HG03432 (cell line): ENCODE data around the gene CUL3.

Source experiments
- ATAC-seq: cut with Tn5 transposase; IDR thresholded peaks from one replicate; pipeline ENCODE4 v1.9.1; 2021; ENCODE audit warnings: mild to moderate bottlenecking, moderate library complexity; ENCODE audit not compliant: unreplicated experiment

The CUL3 gene

DNA sequence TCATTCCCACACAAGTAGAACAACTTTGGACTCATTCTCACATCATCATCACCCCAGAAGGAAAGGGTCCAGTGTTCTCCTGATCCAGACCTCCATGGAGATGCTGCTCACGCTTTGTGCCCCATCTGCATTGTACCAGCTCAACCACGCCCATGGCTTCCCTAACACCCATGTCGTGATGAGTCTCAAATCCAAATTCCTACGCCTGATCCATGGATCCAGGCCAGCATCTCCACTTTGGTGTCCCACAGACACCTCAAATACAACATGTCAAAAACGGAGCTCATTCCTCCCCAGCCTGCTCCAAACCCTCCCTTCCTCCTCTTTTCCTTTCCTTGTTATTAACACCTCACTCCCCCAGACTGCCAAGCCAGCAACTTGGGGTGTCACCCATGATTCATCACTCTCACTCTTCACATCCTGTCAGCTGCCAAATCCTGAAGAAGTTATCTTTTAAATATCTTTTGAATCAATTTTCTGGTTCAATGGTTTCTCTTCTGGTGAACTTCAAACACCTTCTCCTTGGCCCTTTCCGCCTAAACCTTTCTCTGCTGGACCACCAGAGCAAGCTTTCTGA, 153.1 kb downstream of the CUL3 start:
- no peak for ATAC-seq

DNA sequence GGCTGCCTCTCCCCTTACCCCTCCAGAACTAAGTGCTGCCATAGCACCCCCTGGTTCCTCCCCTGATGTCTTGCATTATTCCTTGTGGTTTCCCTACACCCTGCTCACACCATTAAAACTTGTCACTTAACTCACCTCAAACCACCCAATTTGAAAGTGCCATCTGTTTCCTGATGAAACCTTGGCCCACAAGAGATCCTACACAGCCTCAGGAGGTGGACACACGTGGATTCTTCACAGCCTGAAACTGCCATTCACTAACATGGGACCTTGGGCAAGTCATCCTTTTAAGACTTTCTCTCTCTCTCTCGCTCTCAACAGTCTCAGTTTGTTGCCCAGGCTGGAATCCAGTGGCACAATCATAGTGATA, 155.7 kb downstream of the CUL3 start:
- no peak for ATAC-seq

DNA sequence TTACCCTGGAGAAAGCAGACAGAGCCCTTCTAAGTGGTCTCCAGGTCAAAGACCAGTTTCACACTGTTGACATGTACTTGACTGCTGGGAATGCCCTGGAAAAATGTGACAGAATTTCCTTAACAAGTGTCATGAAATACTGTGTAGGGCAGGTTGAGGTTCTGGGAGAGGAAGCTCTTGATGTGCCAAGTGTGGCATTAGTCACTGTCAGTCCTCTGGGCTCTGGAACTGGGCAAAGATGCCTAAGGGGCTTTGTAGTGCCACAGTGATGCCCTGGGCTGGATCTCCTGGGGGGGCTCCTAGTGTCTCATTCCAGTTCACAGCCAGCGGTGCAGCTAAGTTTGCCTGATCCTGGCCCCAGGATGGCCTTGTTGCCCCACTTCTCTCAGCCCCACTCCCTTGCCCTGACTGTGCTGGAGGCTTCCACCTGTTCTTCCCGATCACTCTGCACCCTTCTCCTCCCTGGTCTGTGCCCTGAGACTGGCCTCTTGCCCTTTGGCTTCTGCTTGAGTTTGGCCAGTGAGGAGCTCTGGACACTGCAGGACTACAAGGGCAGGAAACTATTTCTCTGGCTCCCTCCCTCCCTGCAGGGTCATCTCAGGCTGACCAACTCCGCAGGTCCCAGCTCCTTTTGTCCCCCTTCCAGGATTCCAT, 156.2 kb downstream of the CUL3 start:
- no peak for ATAC-seq

DNA sequence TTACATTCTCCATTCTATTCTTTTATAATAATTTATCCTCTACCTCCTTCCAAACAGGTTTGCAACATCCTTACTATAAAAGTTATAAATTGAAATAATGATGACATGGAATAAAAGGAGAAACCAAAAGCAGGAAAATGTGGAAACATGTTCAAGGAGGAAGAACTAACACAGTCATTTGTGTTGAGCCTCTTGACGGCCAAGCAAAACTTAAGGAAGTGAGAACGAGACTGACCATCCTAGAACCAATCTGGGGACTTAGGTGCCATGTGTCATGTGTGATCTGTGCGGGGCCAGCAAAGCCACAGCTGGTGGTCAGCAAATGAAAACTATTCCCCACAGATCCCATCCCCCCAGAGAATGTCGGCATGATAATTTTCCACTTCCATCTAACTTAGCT, 157.7 kb downstream of the CUL3 start:
- ATAC-seq, result no peak

DNA sequence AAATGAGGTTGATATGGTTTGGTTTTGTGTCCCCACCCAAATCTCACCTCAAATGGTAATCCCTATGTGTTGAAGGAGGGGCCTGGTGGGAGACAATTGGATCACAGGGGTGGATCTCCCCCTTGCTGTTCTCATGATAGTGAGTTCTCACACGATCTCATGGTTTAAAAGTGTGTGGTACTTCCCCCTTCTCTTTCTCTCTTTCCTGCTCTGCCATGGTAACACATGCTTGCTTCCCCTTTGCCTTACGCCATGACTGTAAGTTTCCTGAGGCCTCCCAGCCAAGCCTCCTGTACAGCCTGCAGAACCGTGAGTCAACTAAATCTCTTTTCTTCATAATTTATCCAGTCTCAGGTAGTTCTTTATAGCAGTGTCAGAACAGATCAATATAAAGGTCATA, 158.5 kb downstream of the CUL3 start:
- no peak for ATAC-seq

DNA sequence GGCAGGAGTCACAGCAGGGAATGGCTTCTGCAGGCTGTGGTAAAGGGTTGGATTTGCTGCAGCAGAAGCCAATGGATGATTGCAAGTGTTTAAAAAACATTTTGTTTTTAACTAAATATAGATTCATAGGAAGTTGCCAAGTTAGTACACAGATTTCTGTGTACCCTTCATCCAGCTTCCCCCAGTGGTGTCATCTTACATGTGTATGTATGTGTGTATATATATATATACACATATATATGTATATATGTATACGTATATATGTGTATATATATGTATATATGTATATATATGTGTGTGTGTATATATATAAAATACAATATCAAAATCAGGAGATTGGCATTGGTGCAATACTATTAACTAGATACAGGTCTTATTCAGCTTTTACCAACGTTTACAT, 164.1 kb downstream of the CUL3 start:
- ATAC-seq, result no peak
